Measurements from ENCODE around the gene FAM204A. TPM values are rescaled to one million over a fixed set of nuclear protein-coding genes. Genes with fewer than 3 reads are reported as not detected.

The FAM204A gene
- polyA plus RNA-seq, 2 donors = 22.1 to 37.6 TPM

GRCh38 chr10:118276204-118276603 is 65.9 kb downstream of the FAM204A start:
- H3K4me3 ChIP-seq (ENCODE audit: low read depth in 1 of 2, low read length in 2 of 2) = no peak overlapping the region
- H3K9me3 ChIP-seq (ENCODE audit: control insufficient read depth in 2 of 2, insufficient read depth in 1 of 2, low read depth in 1 of 2, low read length in 1 of 2) = peaks cover 0 to 7% of the 10 kb centered on the region in 2 donors
- no peaks in the 10 kb centered on the region for H3K4me1 ChIP-seq (ENCODE audit: control insufficient read depth in 2 of 2, insufficient read depth in 2 of 2, low read length in 1 of 2)
- H3K27ac ChIP-seq (ENCODE audit: low read depth in 2 of 2, low read length in 1 of 2) = no peak overlapping the region
- no peaks in the 10 kb centered on the region for H3K36me3 ChIP-seq (ENCODE audit: control insufficient read depth in 2 of 2, insufficient read depth in 2 of 2, low read length in 1 of 2)
- peaks cover 0 to 2% of the 10 kb centered on the region in 2 donors for H3K27me3 ChIP-seq (ENCODE audit: control insufficient read depth in 1 of 2, insufficient read depth in 2 of 2, low read length in 2 of 2)

GRCh38 chr10:118273662-118274061 is 68.5 kb downstream of the FAM204A start:
- 69 to 94% methylated on average over 1 of the region's 1 CpG for WGBS, 2 donors
- Histone ChIP-seq H3K36me3 (ENCODE audit: control insufficient read depth in 2 of 2, insufficient read depth in 2 of 2, low read length in 1 of 2) (no peaks in the 10 kb centered on the region), H3K4me1 (ENCODE audit: control insufficient read depth in 2 of 2, insufficient read depth in 2 of 2, low read length in 1 of 2) (peaks cover 0 to 2% of the 10 kb centered on the region in 2 donors), H3K9me3 (ENCODE audit: control insufficient read depth in 2 of 2, insufficient read depth in 1 of 2, low read depth in 1 of 2, low read length in 1 of 2) (peaks cover 0 to 7% of the 10 kb centered on the region in 2 donors), H3K4me3 (ENCODE audit: low read depth in 1 of 2, low read length in 2 of 2) (no peak overlapping the region), H3K27me3 (ENCODE audit: control insufficient read depth in 1 of 2, insufficient read depth in 2 of 2, low read length in 2 of 2) (peaks cover 0 to 2% of the 10 kb centered on the region in 2 donors), H3K27ac (ENCODE audit: low read depth in 2 of 2, low read length in 1 of 2) (no peak overlapping the region)

- H3K4me1 ChIP-seq (ENCODE audit: control insufficient read depth in 2 of 2, insufficient read depth in 2 of 2, low read length in 1 of 2) = peaks cover 0 to 2% of the 10 kb centered on the region in 2 donors
- H3K4me3 ChIP-seq (ENCODE audit: low read depth in 1 of 2, low read length in 2 of 2) = no peak overlapping the region
- H3K27ac ChIP-seq (ENCODE audit: low read depth in 2 of 2, low read length in 1 of 2) = peak overlapping the region in 1 of 2 donors; percentile 36
- no peaks in the 10 kb centered on the region for H3K36me3 ChIP-seq (ENCODE audit: control insufficient read depth in 2 of 2, insufficient read depth in 2 of 2, low read length in 1 of 2)
- WGBS, 2 donors = 73 to 75% methylated on average over 4 of the region's 4 CpGs
- H3K9me3 ChIP-seq (ENCODE audit: control insufficient read depth in 2 of 2, insufficient read depth in 1 of 2, low read depth in 1 of 2, low read length in 1 of 2) = peaks cover 0 to 2% of the 10 kb centered on the region in 2 donors
- peaks cover 0 to 2% of the 10 kb centered on the region in 2 donors for H3K27me3 ChIP-seq (ENCODE audit: control insufficient read depth in 1 of 2, insufficient read depth in 2 of 2, low read length in 2 of 2)
Measured at GRCh38 chr10:118272767-118273166, 69.4 kb downstream of the FAM204A start.

GRCh38 chr10:118272149-118272721 is 69.9 kb downstream of the FAM204A start:
- Histone ChIP-seq H3K4me1 (ENCODE audit: control insufficient read depth in 2 of 2, insufficient read depth in 2 of 2, low read length in 1 of 2) (peaks cover 0 to 2% of the 10 kb centered on the region in 2 donors), H3K27ac (ENCODE audit: low read depth in 2 of 2, low read length in 1 of 2) (peak overlapping the region in 1 of 2 donors; percentile 45), H3K36me3 (ENCODE audit: control insufficient read depth in 2 of 2, insufficient read depth in 2 of 2, low read length in 1 of 2) (no peaks in the 10 kb centered on the region), H3K4me3 (ENCODE audit: low read depth in 1 of 2, low read length in 2 of 2) (no peak overlapping the region), H3K9me3 (ENCODE audit: control insufficient read depth in 2 of 2, insufficient read depth in 1 of 2, low read depth in 1 of 2, low read length in 1 of 2) (no peaks in the 10 kb centered on the region), H3K27me3 (ENCODE audit: control insufficient read depth in 1 of 2, insufficient read depth in 2 of 2, low read length in 2 of 2) (peaks cover 0 to 2% of the 10 kb centered on the region in 2 donors)
- WGBS, 2 donors = 15% methylated on average over 16 of the region's 16 CpGs

GRCh38 chr10:118271671-118272070 is 70.5 kb downstream of the FAM204A start:
- H3K27ac ChIP-seq (ENCODE audit: low read depth in 2 of 2, low read length in 1 of 2) = peak overlapping the region in 1 of 2 donors; percentile 52
- H3K27me3 ChIP-seq (ENCODE audit: control insufficient read depth in 1 of 2, insufficient read depth in 2 of 2, low read length in 2 of 2) = peaks cover 0 to 2% of the 10 kb centered on the region in 2 donors
- 21 to 31% methylated on average over 5 of the region's 5 CpGs for WGBS, 2 donors
- H3K9me3 ChIP-seq (ENCODE audit: control insufficient read depth in 2 of 2, insufficient read depth in 1 of 2, low read depth in 1 of 2, low read length in 1 of 2) = no peaks in the 10 kb centered on the region
- peaks cover 0 to 2% of the 10 kb centered on the region in 2 donors for H3K4me1 ChIP-seq (ENCODE audit: control insufficient read depth in 2 of 2, insufficient read depth in 2 of 2, low read length in 1 of 2)
- H3K4me3 ChIP-seq (ENCODE audit: low read depth in 1 of 2, low read length in 2 of 2) = no peak overlapping the region
- no peaks in the 10 kb centered on the region for H3K36me3 ChIP-seq (ENCODE audit: control insufficient read depth in 2 of 2, insufficient read depth in 2 of 2, low read length in 1 of 2)

- Histone ChIP-seq H3K9me3 (ENCODE audit: control insufficient read depth in 2 of 2, insufficient read depth in 1 of 2, low read depth in 1 of 2, low read length in 1 of 2) (no peaks in the 10 kb centered on the region), H3K4me1 (ENCODE audit: control insufficient read depth in 2 of 2, insufficient read depth in 2 of 2, low read length in 1 of 2) (peaks cover 0 to 2% of the 10 kb centered on the region in 2 donors), H3K36me3 (ENCODE audit: control insufficient read depth in 2 of 2, insufficient read depth in 2 of 2, low read length in 1 of 2) (no peaks in the 10 kb centered on the region), H3K4me3 (ENCODE audit: low read depth in 1 of 2, low read length in 2 of 2) (no peak overlapping the region), H3K27ac (ENCODE audit: low read depth in 2 of 2, low read length in 1 of 2) (no peak overlapping the region), H3K27me3 (ENCODE audit: control insufficient read depth in 1 of 2, insufficient read depth in 2 of 2, low read length in 2 of 2) (no peaks in the 10 kb centered on the region)
- WGBS, 2 donors = 63 to 74% methylated on average over 4 of the region's 4 CpGs
Measured at GRCh38 chr10:118266098-118266748, 75.9 kb downstream of the FAM204A start.

- WGBS, 2 donors = 55 to 66% methylated on average over 11 of the region's 11 CpGs
- H3K27ac ChIP-seq (ENCODE audit: low read depth in 2 of 2, low read length in 1 of 2) = no peak overlapping the region
- no peaks in the 10 kb centered on the region for H3K27me3 ChIP-seq (ENCODE audit: control insufficient read depth in 1 of 2, insufficient read depth in 2 of 2, low read length in 2 of 2)
- H3K4me3 ChIP-seq (ENCODE audit: low read depth in 1 of 2, low read length in 2 of 2) = no peak overlapping the region
- H3K4me1 ChIP-seq (ENCODE audit: control insufficient read depth in 2 of 2, insufficient read depth in 2 of 2, low read length in 1 of 2) = no peaks in the 10 kb centered on the region
- H3K9me3 ChIP-seq (ENCODE audit: control insufficient read depth in 2 of 2, insufficient read depth in 1 of 2, low read depth in 1 of 2, low read length in 1 of 2) = no peaks in the 10 kb centered on the region
- no peaks in the 10 kb centered on the region for H3K36me3 ChIP-seq (ENCODE audit: control insufficient read depth in 2 of 2, insufficient read depth in 2 of 2, low read length in 1 of 2)
Measured at GRCh38 chr10:118264838-118265470, 77.2 kb downstream of the FAM204A start.

GRCh38 chr10:118264252-118264651 is 77.9 kb downstream of the FAM204A start:
- H3K36me3 ChIP-seq (ENCODE audit: control insufficient read depth in 2 of 2, insufficient read depth in 2 of 2, low read length in 1 of 2) = no peaks in the 10 kb centered on the region
- H3K27ac ChIP-seq (ENCODE audit: low read depth in 2 of 2, low read length in 1 of 2) = no peak overlapping the region
- no peaks in the 10 kb centered on the region for H3K9me3 ChIP-seq (ENCODE audit: control insufficient read depth in 2 of 2, insufficient read depth in 1 of 2, low read depth in 1 of 2, low read length in 1 of 2)
- H3K4me3 ChIP-seq (ENCODE audit: low read depth in 1 of 2, low read length in 2 of 2) = no peak overlapping the region
- no peaks in the 10 kb centered on the region for H3K27me3 ChIP-seq (ENCODE audit: control insufficient read depth in 1 of 2, insufficient read depth in 2 of 2, low read length in 2 of 2)
- no peaks in the 10 kb centered on the region for H3K4me1 ChIP-seq (ENCODE audit: control insufficient read depth in 2 of 2, insufficient read depth in 2 of 2, low read length in 1 of 2)

GRCh38 chr10:118262538-118262937 is 79.6 kb downstream of the FAM204A start:
- Histone ChIP-seq H3K36me3 (ENCODE audit: control insufficient read depth in 2 of 2, insufficient read depth in 2 of 2, low read length in 1 of 2) (no peaks in the 10 kb centered on the region), H3K4me3 (ENCODE audit: low read depth in 1 of 2, low read length in 2 of 2) (no peak overlapping the region), H3K9me3 (ENCODE audit: control insufficient read depth in 2 of 2, insufficient read depth in 1 of 2, low read depth in 1 of 2, low read length in 1 of 2) (no peaks in the 10 kb centered on the region), H3K27ac (ENCODE audit: low read depth in 2 of 2, low read length in 1 of 2) (no peak overlapping the region), H3K4me1 (ENCODE audit: control insufficient read depth in 2 of 2, insufficient read depth in 2 of 2, low read length in 1 of 2) (no peaks in the 10 kb centered on the region), H3K27me3 (ENCODE audit: control insufficient read depth in 1 of 2, insufficient read depth in 2 of 2, low read length in 2 of 2) (no peaks in the 10 kb centered on the region)
- WGBS, 2 donors = 82 to 84% methylated on average over 3 of the region's 3 CpGs

Data from esophagus (tissue), 2 donors.